Measurements from ENCODE around the gene NEB. TPM values are rescaled to one million over a fixed set of nuclear protein-coding genes. Genes with fewer than 3 reads are reported as not detected.

Gene NEB
- total RNA-seq, 3 donors from 2014 or later (not counting 1 experiment from before 2014, with no cell fraction given): 5.0 to 5.7 (median 5.4) TPM

DNA sequence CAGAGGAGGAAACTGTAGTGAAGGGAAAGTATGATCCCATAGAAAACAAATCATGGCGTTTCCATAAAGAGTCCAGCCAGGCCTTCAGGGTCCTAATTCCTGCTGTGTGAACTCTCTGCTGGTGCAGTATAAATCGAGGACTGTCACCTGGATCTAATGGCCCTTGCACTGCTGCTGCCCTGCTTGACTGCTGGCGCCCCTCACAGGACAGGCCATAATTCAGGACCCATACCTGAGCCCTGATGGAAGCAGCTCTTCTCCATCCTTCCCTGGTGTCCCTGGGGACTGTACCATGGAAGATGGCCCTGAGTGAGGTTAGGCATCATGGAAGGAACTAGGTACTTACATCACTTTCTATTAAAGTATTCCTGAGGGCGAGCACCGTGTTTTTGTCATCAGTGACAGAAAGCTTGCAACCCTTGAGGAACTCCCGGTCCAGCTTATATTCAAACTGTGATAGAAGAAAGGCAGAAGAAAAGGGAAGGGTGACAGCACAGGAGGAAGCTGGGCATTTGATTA is 207.6 kb downstream of the NEB start:
- Histone ChIP-seq H3K4me1 (ENCODE audit: control insufficient read depth, insufficient read depth, low read length) (no peaks in the 10 kb centered on the region), H3K27me3 (ENCODE audit: control insufficient read depth, insufficient read depth, low read length) (no peaks in the 10 kb centered on the region), H3K4me3 (ENCODE audit: low read length) (no peak overlapping the region), H3K9me3 (ENCODE audit: control insufficient read depth, insufficient read depth, low read length) (no peaks in the 10 kb centered on the region), H3K36me3 (ENCODE audit: control insufficient read depth, insufficient read depth, low read length) (no peaks in the 10 kb centered on the region), H3K27ac (ENCODE audit: low read length) (no peak overlapping the region)
- Mint-ChIP-seq H3K9me3 (no peaks in the 10 kb centered on the region), H3K27ac (no peak overlapping the region), H3K36me3 (no peaks in the 10 kb centered on the region), H3K4me1 (no peaks in the 10 kb centered on the region), H3K27me3 (ENCODE audit: low read depth in 2 of 2) (no peaks in the 10 kb centered on the region), H3K4me3 (no peak overlapping the region)
- intact Hi-C loops (cut with micrococcal nuclease): no loop called here
- TF ChIP-seq, protein P1, sequence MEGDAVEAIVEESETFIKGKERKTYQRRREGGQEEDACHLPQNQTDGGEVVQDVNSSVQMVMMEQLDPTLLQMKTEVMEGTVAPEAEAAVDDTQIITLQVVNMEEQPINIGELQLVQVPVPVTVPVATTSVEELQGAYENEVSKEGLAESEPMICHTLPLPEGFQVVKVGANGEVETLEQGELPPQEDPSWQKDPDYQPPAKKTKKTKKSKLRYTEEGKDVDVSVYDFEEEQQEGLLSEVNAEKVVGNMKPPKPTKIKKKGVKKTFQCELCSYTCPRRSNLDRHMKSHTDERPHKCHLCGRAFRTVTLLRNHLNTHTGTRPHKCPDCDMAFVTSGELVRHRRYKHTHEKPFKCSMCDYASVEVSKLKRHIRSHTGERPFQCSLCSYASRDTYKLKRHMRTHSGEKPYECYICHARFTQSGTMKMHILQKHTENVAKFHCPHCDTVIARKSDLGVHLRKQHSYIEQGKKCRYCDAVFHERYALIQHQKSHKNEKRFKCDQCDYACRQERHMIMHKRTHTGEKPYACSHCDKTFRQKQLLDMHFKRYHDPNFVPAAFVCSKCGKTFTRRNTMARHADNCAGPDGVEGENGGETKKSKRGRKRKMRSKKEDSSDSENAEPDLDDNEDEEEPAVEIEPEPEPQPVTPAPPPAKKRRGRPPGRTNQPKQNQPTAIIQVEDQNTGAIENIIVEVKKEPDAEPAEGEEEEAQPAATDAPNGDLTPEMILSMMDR (IDR thresholded peaks at IDR 0.05): no peak
- DNase-seq (no peak), ATAC-seq (no peak)
- WGBS (ENCODE audit: insufficient coverage): 94% methylated on average over 6 of the region's 6 CpGs

DNA sequence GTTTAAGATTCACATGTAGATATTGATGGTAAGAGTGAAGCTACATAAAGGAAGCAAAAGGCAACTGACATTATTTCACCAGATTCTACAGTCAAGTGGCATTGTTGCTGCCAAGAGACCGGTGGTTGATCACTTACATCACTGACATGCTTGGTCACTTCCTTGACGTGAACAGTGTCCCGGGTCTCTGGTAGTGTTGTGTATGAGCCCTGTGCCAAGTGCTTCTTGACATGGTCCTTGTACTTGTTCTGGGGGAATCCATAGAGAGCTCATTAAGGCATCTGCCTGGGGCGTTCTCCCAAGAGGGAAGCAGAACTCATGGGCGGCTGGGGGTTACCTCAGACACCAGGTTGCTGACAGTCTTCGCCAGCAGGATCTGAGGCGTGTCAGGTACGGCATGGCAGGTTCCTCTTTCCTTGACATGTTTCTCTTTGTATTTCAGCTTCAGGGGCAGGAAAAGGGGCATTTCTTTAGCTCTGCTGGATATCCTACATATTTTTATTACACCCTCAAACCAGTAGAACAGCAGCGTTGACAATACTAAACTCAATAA is 208.4 kb downstream of the NEB start:
- H3K4me3 Mint-ChIP-seq: no peak overlapping the region
- Histone ChIP-seq H3K4me1 (ENCODE audit: control insufficient read depth, insufficient read depth, low read length) (no peaks in the 10 kb centered on the region), H3K9me3 (ENCODE audit: control insufficient read depth, insufficient read depth, low read length) (no peaks in the 10 kb centered on the region), H3K36me3 (ENCODE audit: control insufficient read depth, insufficient read depth, low read length) (no peaks in the 10 kb centered on the region), H3K27ac (ENCODE audit: low read length) (no peak overlapping the region), H3K4me3 (ENCODE audit: low read length) (no peak overlapping the region), H3K27me3 (ENCODE audit: control insufficient read depth, insufficient read depth, low read length) (no peaks in the 10 kb centered on the region)
- H3K27me3 Mint-ChIP-seq (ENCODE audit: low read depth in 2 of 2): no peaks in the 10 kb centered on the region
- intact Hi-C loops (cut with micrococcal nuclease): no loop called here
- TF ChIP-seq, protein P1 (IDR thresholded peaks at IDR 0.05): no peak
- no peaks in the 10 kb centered on the region for H3K36me3 Mint-ChIP-seq
- WGBS (ENCODE audit: insufficient coverage): 21% methylated on average over 8 of the region's 9 CpGs
- H3K27ac Mint-ChIP-seq: no peak overlapping the region
- peak in 1 of 3 donors; percentile 30 for ATAC-seq
- no peak for DNase-seq
- no peaks in the 10 kb centered on the region for H3K4me1 Mint-ChIP-seq
- no peaks in the 10 kb centered on the region for H3K9me3 Mint-ChIP-seq

DNA sequence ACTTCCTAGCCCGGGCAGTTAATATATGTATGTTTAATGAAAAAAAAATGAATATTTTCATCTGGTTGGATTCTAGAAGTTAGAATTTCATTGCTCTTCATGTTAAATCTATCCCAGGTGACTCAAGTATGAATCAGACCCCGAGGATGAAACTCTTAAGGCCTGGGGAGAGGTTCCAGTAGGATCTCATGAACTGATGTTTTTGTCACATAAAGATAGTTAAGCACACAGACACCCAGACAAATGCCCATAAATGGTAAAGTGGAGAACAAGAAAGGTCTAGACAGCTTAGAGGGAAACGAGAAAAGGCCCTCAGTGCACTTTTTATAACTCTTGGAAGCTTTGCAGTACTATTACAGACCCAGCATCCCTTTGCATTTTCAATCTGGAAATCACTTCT is 210.4 kb downstream of the NEB start:
- no peak overlapping the region for H3K27ac Mint-ChIP-seq
- no peak overlapping the region for H3K4me3 Mint-ChIP-seq
- H3K9me3 Mint-ChIP-seq: no peaks in the 10 kb centered on the region
- no peaks in the 10 kb centered on the region for H3K36me3 ChIP-seq (ENCODE audit: control insufficient read depth, insufficient read depth, low read length)
- H3K27me3 ChIP-seq (ENCODE audit: control insufficient read depth, insufficient read depth, low read length): no peaks in the 10 kb centered on the region
- TF ChIP-seq, protein P1 (IDR thresholded peaks at IDR 0.05): no peak
- H3K27me3 Mint-ChIP-seq (ENCODE audit: low read depth in 2 of 2): no peaks in the 10 kb centered on the region
- no peak overlapping the region for H3K4me3 ChIP-seq (ENCODE audit: low read length)
- ATAC-seq: no peak
- no peaks in the 10 kb centered on the region for H3K9me3 ChIP-seq (ENCODE audit: control insufficient read depth, insufficient read depth, low read length)
- intact Hi-C loops (cut with micrococcal nuclease): no loop called here
- H3K36me3 Mint-ChIP-seq: peaks cover 2% of the 10 kb centered on the region
- no peaks in the 10 kb centered on the region for H3K4me1 ChIP-seq (ENCODE audit: control insufficient read depth, insufficient read depth, low read length)
- DNase-seq: no peak
- H3K27ac ChIP-seq (ENCODE audit: low read length): no peak overlapping the region
- no peaks in the 10 kb centered on the region for H3K4me1 Mint-ChIP-seq
- 88% methylated on average over 1 of the region's 3 CpGs for WGBS (ENCODE audit: insufficient coverage)

DNA sequence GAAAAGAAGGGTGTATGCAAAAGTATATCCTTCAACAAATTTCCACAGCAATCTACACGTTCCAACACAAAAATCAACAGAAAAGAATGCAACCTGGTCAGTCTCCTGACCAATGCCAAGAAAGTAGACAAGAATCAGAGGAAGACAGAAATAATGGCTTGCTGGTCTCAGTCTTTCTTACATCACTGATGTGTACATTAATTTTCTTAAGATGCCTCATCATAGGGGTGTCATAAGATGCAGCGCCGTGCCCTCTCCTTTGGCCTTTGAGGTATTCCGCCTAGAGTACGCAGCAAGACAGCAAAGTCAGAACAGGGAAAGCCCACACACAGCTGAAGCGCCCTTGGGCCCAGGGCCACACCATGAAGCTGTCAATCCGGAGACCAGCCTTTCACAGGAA is 211.7 kb downstream of the NEB start:
- no peaks in the 10 kb centered on the region for H3K9me3 ChIP-seq (ENCODE audit: control insufficient read depth, insufficient read depth, low read length)
- no peak overlapping the region for H3K4me3 ChIP-seq (ENCODE audit: low read length)
- no peaks in the 10 kb centered on the region for H3K9me3 Mint-ChIP-seq
- WGBS (ENCODE audit: insufficient coverage): 99% methylated on average over 7 of the region's 7 CpGs
- DNase-seq (no peak), ATAC-seq (no peak)
- TF ChIP-seq, protein P1 (IDR thresholded peaks at IDR 0.05): no peak
- no peak overlapping the region for H3K4me3 Mint-ChIP-seq
- no peaks in the 10 kb centered on the region for H3K27me3 Mint-ChIP-seq (ENCODE audit: low read depth in 2 of 2)
- no peak overlapping the region for H3K27ac Mint-ChIP-seq
- H3K4me1 Mint-ChIP-seq: no peaks in the 10 kb centered on the region
- H3K27ac ChIP-seq (ENCODE audit: low read length): no peak overlapping the region
- no peaks in the 10 kb centered on the region for H3K27me3 ChIP-seq (ENCODE audit: control insufficient read depth, insufficient read depth, low read length)
- H3K36me3 ChIP-seq (ENCODE audit: control insufficient read depth, insufficient read depth, low read length): no peaks in the 10 kb centered on the region
- no peaks in the 10 kb centered on the region for H3K4me1 ChIP-seq (ENCODE audit: control insufficient read depth, insufficient read depth, low read length)
- peaks cover 10% of the 10 kb centered on the region for H3K36me3 Mint-ChIP-seq
- intact Hi-C loops (cut with micrococcal nuclease): no loop called here
